Small intestine (tissue), 7 donors: ENCODE results near the gene SORBS2. TPM values are rescaled to one million over a fixed set of nuclear protein-coding genes. Genes with fewer than 3 reads are reported as not detected.

Experiments
- DNase-seq, 2 donors: peaks; one replicate each; pipeline versions ENCODE4 v3.0.0 to v3.0.0-alpha.2; 2013
- FAIRE-seq: peaks from 2 replicates; lab custom pipeline; 2012; peaks lifted over from hg19 to GRCh38; lab: Jason Lieb, UNC
- H3K27ac ChIP-seq, 3 donors: one replicate each; pipeline ENCODE4 v1.5.1; 2013; ENCODE audit warnings: low read length in 2 of 3, mild to moderate bottlenecking in 2 of 3, control low read depth in 1 of 3, inconsistent platforms in 1 of 3, low read depth in 1 of 3, moderate library complexity in 1 of 3
- H3K27me3 ChIP-seq, 3 donors: one replicate each; pipeline ENCODE4 v1.6.1; 2013; ENCODE audit warnings: low read length in 3 of 3, inconsistent platforms in 1 of 3; ENCODE audit not compliant: control insufficient read depth in 3 of 3, insufficient read depth in 3 of 3
- H3K36me3 ChIP-seq, 3 donors: one replicate each; pipeline ENCODE4 v1.6.1; 2013; ENCODE audit warnings: low read length in 3 of 3, inconsistent platforms in 1 of 3, low read depth in 1 of 3, mild to moderate bottlenecking in 1 of 3, moderate library complexity in 1 of 3; ENCODE audit not compliant: control insufficient read depth in 3 of 3, insufficient read depth in 2 of 3
- H3K4me1 ChIP-seq, 3 donors: one replicate each; pipeline ENCODE4 v1.6.1; 2013; ENCODE audit warnings: low read length in 2 of 3, inconsistent platforms in 1 of 3, low read depth in 1 of 3, mild to moderate bottlenecking in 1 of 3, moderate library complexity in 1 of 3; ENCODE audit not compliant: control insufficient read depth in 3 of 3, insufficient read depth in 2 of 3
- H3K4me3 ChIP-seq, 3 donors: one replicate each; pipeline ENCODE4 v1.5.1; 2013; ENCODE audit warnings: low read length in 3 of 3, control low read depth in 1 of 3, inconsistent platforms in 1 of 3, low read depth in 1 of 3, mild to moderate bottlenecking in 1 of 3, moderate library complexity in 1 of 3
- H3K9me3 ChIP-seq, 2 donors: one replicate each; pipeline ENCODE4 v1.6.1; 2013; ENCODE audit warnings: low read depth in 1 of 2, low read length in 1 of 2; ENCODE audit not compliant: control insufficient read depth in 2 of 2, insufficient read depth in 1 of 2
- WGBS, 3 donors: extraction: QIAGEN DNeasy Blood & Tissue Kit; methylation state at CpG; one replicate each; pipeline ENCODE4 v1.1.7; 2013; 5-methylcytosine and 5-hydroxymethylcytosine counted together
- polyA plus RNA-seq, 4 donors: library from polyadenylated mRNA; stranded (reverse) in 3 of 4; unstranded in 1 of 4; fragments of 200-250 nt in 3 of 4; fragments of 120-200 nt in 1 of 4; gene quantifications; one replicate each; pipeline versions ENCODE4 v1.2.1 to v1.2.3, GENCODE V29; 2013
- donor health status: healthy with polysubstance abuse.
- donor health status: control.
- donor health status: control.
- donor health status: Bipolar disorder and iron deficiency.
- donor health status: healthy.

Gene SORBS2
- polyA plus RNA-seq, 4 donors: 1.6 to 36.5 (median 16.1) TPM

GRCh38 chr4:185847352-185848097, 35.5 kb upstream of the SORBS2 start:
- H3K4me1 ChIP-seq: no peaks in the 10 kb centered on the region
- no peaks in the 10 kb centered on the region for H3K27me3 ChIP-seq
- peaks cover 0 to 3% of the 10 kb centered on the region in 2 donors for H3K9me3 ChIP-seq
- H3K27ac ChIP-seq: no peak overlapping the region
- H3K36me3 ChIP-seq: no peaks in the 10 kb centered on the region
- FAIRE-seq (no peak), DNase-seq (peak; percentile 36 to 50)
- H3K4me3 ChIP-seq: no peak overlapping the region
- 68 to 76% (median 75%) methylated on average over 13 of the region's 13 CpGs for WGBS, 3 donors

GRCh38 chr4:185846505-185847150, 34.6 kb upstream of the SORBS2 start:
- DNase-seq (no peak), FAIRE-seq (no peak)
- H3K27ac ChIP-seq: no peak overlapping the region
- H3K36me3 ChIP-seq: no peaks in the 10 kb centered on the region
- H3K4me3 ChIP-seq: no peak overlapping the region
- H3K9me3 ChIP-seq: peaks cover 0 to 3% of the 10 kb centered on the region in 2 donors
- no peaks in the 10 kb centered on the region for H3K4me1 ChIP-seq
- 92 to 96% (median 96%) methylated on average over 5 of the region's 5 CpGs for WGBS, 3 donors
- no peaks in the 10 kb centered on the region for H3K27me3 ChIP-seq

DNA sequence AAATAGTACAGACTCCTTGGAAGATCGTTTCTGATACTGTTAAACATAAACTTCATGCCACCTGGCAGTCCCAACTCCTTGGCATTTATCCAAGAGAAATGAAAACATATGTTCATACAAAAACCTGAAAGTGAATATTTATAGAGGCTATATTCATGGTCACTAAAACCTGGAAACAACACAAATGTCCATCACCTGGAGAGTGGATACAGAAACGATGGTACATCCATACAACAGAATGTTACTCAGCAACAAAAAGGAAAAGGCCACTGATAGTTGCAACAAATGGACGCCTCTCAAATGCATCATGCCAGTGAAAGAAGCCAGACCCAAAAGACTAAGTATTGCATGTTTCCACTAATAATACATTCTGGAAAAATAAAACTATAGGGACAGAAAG, 34.0 kb upstream of the SORBS2 start:
- no peaks in the 10 kb centered on the region for H3K36me3 ChIP-seq
- no peak overlapping the region for H3K4me3 ChIP-seq
- no peak overlapping the region for H3K27ac ChIP-seq
- peaks cover 0 to 3% of the 10 kb centered on the region in 2 donors for H3K9me3 ChIP-seq
- H3K27me3 ChIP-seq: no peaks in the 10 kb centered on the region
- WGBS, 3 donors: 66 to 75% (median 69%) methylated on average over 3 of the region's 3 CpGs
- FAIRE-seq (no peak), DNase-seq (no peak)
- H3K4me1 ChIP-seq: no peaks in the 10 kb centered on the region

- no peak for FAIRE-seq
- Histone ChIP-seq H3K27ac (no peak overlapping the region), H3K27me3 (no peaks in the 10 kb centered on the region), H3K4me3 (no peak overlapping the region), H3K36me3 (no peaks in the 10 kb centered on the region), H3K9me3 (no peaks in the 10 kb centered on the region), H3K4me1 (peaks cover 0 to 12% (median 5%) of the 10 kb centered on the region in 3 donors)
- DNase-seq: no peak
- WGBS, 3 donors: 71 to 95% (median 93%) methylated on average over 2 of the region's 2 CpGs
Observed at GRCh38 chr4:185841451-185841850, 29.5 kb upstream of the SORBS2 start.

GRCh38 chr4:185840953-185841352, 29.0 kb upstream of the SORBS2 start:
- no peaks in the 10 kb centered on the region for H3K36me3 ChIP-seq
- FAIRE-seq (no peak), DNase-seq (no peak)
- no peak overlapping the region for H3K4me3 ChIP-seq
- H3K4me1 ChIP-seq: peaks cover 0 to 12% (median 5%) of the 10 kb centered on the region in 3 donors
- no peaks in the 10 kb centered on the region for H3K9me3 ChIP-seq
- no peaks in the 10 kb centered on the region for H3K27me3 ChIP-seq
- no peak overlapping the region for H3K27ac ChIP-seq
- WGBS, 3 donors: 88 to 95% (median 92%) methylated on average over 6 of the region's 6 CpGs

DNA sequence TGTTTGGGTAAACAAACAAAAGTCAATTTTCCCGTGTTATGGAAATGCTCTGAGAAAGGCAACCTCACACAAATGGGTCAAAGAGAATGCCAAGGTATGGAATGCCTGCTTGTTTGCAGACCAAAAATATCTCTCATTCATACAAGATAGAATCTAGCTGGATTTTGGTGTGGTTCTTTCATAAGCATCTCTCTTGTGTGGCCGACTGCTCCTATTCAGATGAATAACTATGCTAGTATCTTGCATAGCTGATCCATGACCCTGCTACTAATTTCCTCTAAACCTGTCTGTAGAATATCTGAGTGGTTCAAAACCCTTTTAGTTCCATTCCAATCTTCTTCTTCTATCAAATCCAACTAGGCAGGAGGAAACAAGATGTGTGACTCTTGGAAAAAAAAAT, 28.2 kb upstream of the SORBS2 start:
- Histone ChIP-seq H3K27ac (peak overlapping the region in 1 of 3 donors; percentile 89), H3K4me1 (peaks cover 0 to 12% (median 5%) of the 10 kb centered on the region in 3 donors), H3K36me3 (no peaks in the 10 kb centered on the region), H3K4me3 (no peak overlapping the region), H3K9me3 (no peaks in the 10 kb centered on the region), H3K27me3 (no peaks in the 10 kb centered on the region)
- 58 to 75% (median 70%) methylated on average over 2 of the region's 2 CpGs for WGBS, 3 donors
- DNase-seq: no peak
- no peak for FAIRE-seq

DNA sequence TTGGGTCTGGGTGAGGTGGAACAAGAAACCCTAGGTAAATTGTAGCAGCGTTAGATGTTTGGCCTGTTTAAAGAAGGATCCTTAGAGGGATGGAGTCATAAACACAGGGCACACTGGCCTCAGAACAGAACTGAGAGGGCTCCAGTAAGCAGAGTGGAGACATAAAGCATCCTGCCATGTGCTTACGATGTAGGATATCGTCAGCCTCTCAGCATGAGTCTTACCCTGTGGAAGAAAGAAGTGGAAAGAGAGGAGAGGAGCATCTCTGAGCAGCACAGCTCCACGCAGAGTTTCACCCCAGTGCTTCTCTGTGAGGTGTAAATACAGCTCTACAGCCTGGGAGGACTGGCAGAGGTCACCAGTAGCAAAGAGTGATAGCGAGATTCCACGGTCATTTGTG, 27.8 kb upstream of the SORBS2 start:
- Histone ChIP-seq H3K36me3 (no peaks in the 10 kb centered on the region), H3K9me3 (no peaks in the 10 kb centered on the region), H3K4me3 (no peak overlapping the region), H3K27me3 (no peaks in the 10 kb centered on the region), H3K27ac (peak overlapping the region in 2 of 3 donors; percentile 47 to 89), H3K4me1 (peaks cover 0 to 12% (median 5%) of the 10 kb centered on the region in 3 donors)
- no peak for DNase-seq
- no peak for FAIRE-seq
- WGBS, 3 donors: 74 to 93% (median 83%) methylated on average over 6 of the region's 6 CpGs

- DNase-seq (peak in 1 of 2 donors; percentile 40), FAIRE-seq (no peak)
- Histone ChIP-seq H3K36me3 (no peaks in the 10 kb centered on the region), H3K27me3 (no peaks in the 10 kb centered on the region), H3K9me3 (no peaks in the 10 kb centered on the region), H3K4me3 (no peak overlapping the region), H3K27ac (peak overlapping the region in 2 of 3 donors; percentile 47 to 53), H3K4me1 (peaks cover 0 to 12% (median 5%) of the 10 kb centered on the region in 3 donors)
- 54 to 79% (median 71%) methylated on average over 9 of the region's 9 CpGs for WGBS, 3 donors
Observed at GRCh38 chr4:185839194-185839712, 27.3 kb upstream of the SORBS2 start.
